ENCODE data around the gene RPGRIP1.
"Not testable (repeated sequence)": the region's sequence is repeated elsewhere in the genome, so short reads cannot be mapped to it uniquely, and the experiment has no call there.

DNA sequence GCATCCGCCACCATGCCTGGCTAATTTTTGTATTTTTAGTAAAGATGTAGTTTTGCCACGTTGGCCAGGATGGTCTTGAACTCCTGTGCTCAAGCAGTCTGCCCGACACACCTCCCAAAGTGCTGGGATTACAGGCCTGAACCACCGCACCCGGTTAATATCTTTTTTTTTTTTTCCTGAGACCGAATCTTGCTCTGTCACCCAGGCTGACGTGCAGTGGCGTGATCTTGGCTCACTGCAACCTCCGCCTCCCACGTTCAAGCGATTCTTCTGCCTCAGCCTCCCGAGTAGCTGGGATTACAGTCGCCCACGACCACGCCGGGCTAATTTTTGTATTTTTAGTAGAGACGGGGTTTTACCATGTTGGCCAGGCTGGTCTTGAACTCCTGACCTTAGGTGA, 7.2 kb upstream of the RPGRIP1 start:
- TF ChIP-seq, protein P1, sequence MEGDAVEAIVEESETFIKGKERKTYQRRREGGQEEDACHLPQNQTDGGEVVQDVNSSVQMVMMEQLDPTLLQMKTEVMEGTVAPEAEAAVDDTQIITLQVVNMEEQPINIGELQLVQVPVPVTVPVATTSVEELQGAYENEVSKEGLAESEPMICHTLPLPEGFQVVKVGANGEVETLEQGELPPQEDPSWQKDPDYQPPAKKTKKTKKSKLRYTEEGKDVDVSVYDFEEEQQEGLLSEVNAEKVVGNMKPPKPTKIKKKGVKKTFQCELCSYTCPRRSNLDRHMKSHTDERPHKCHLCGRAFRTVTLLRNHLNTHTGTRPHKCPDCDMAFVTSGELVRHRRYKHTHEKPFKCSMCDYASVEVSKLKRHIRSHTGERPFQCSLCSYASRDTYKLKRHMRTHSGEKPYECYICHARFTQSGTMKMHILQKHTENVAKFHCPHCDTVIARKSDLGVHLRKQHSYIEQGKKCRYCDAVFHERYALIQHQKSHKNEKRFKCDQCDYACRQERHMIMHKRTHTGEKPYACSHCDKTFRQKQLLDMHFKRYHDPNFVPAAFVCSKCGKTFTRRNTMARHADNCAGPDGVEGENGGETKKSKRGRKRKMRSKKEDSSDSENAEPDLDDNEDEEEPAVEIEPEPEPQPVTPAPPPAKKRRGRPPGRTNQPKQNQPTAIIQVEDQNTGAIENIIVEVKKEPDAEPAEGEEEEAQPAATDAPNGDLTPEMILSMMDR (tag by site-specific recombination; IDR thresholded peaks at IDR 0.05): not testable (repeated sequence)
- TF ChIP-seq ZNF140 (tag by site-specific recombination; IDR thresholded peaks at IDR 0.05); ZNF132 (tag by site-specific recombination; IDR thresholded peaks at IDR 0.05; ENCODE audit: borderline replicate concordance); ZNF138 (tag by site-specific recombination; IDR thresholded peaks at IDR 0.05; ENCODE audit: borderline replicate concordance); ZNF146 (tag by site-specific recombination; IDR thresholded peaks at IDR 0.05); ZNF830 (tag by site-specific recombination; IDR thresholded peaks at IDR 0.05; ENCODE audit: low read depth); ZBTB44 (tag by site-specific recombination; IDR thresholded peaks at IDR 0.05); ZBTB20 (tag by site-specific recombination; IDR thresholded peaks at IDR 0.05); ZNF274 (IDR thresholded peaks at IDR 0.05; ENCODE audit: low read length); ZNF274 (tag by site-specific recombination; IDR thresholded peaks at IDR 0.05; ENCODE audit: borderline replicate concordance); ZEB2 (tag by site-specific recombination; IDR thresholded peaks at IDR 0.05); BCL11B (tag by site-specific recombination; IDR thresholded peaks at IDR 0.05; ENCODE audit: low read depth): not testable (repeated sequence)
